ENCODE measurements around the gene MCM9. TPM values are rescaled to one million over a fixed set of nuclear protein-coding genes. Genes with fewer than 3 reads are reported as not detected.

Gene MCM9
- total and polyA plus RNA-seq, 2 of the 13 experiments (the other 11 are each of a cell fraction or from before 2014, with no cell fraction given), result 3.8 to 17.2 TPM

- no peak overlapping the region for H3K27ac ChIP-seq (ENCODE audit: extremely low read length, insufficient read depth, low read length)
- H3K9ac ChIP-seq (ENCODE audit: insufficient read depth, low read depth, low read length), result no peak overlapping the region
- no peak overlapping the region for H3K4me3 ChIP-seq (replicated peaks in 1 of 3; ENCODE audit: insufficient read depth in 1 of 3, low read depth in 2 of 3, low read length in 3 of 3)
- FAIRE-seq (no peak), DNase-seq (ENCODE audit: low spot score) (no peak), ATAC-seq (no peak; the same call in 2 of the 3 replicates)
- ChIA-PET POLR2A (no interaction called here), CTCF (ENCODE audit: low intra/inter-chr PET ratio, low total read pairs) (no interaction called here)
- H4K20me1 ChIP-seq (ENCODE audit: insufficient read depth, low read length), result no peaks in the 10 kb centered on the region
- H3K27me3 ChIP-seq (ENCODE audit: control insufficient read depth in 1 of 2, insufficient read depth in 2 of 2, low read length in 2 of 2), result no peaks in the 10 kb centered on the region
- no TSS peak for BruUV-seq (replicated peaks)
- no peak for TF ChIP-seq ZKSCAN8 (CRISPR knock-in tag; IDR thresholded peaks at IDR 0.05; ENCODE audit: borderline replicate concordance)
- TF ChIP-seq ELF4 (CRISPR knock-in tag; IDR thresholded peaks at IDR 0.05; ENCODE audit: borderline replicate concordance), result no peak
- TF ChIP-seq JARID2 (CRISPR knock-in tag; IDR thresholded peaks at IDR 0.05; ENCODE audit: insufficient replicate concordance), result no peak
- no peak for TF ChIP-seq KDM2A (CRISPR knock-in tag; IDR thresholded peaks at IDR 0.05; ENCODE audit: borderline replicate concordance, low read depth)
- TF ChIP-seq HOXA7 (CRISPR knock-in tag; IDR thresholded peaks at IDR 0.05), result no peak
- no peak for TF ChIP-seq ZBTB21 (CRISPR knock-in tag; IDR thresholded peaks at IDR 0.05)
- no peak for TF ChIP-seq ZBTB7A (CRISPR knock-in tag; IDR thresholded peaks at IDR 0.05)
- no peak for TF ChIP-seq ZNF839 (CRISPR knock-in tag; IDR thresholded peaks at IDR 0.05; ENCODE audit: borderline replicate concordance)
- no peak for TF ChIP-seq ZFP36L1 (CRISPR knock-in tag; IDR thresholded peaks at IDR 0.05)
- no peak for TF ChIP-seq ZNF781 (CRISPR knock-in tag; IDR thresholded peaks at IDR 0.05; ENCODE audit: borderline replicate concordance, not compliant biosample characterization)
- no peak for TF ChIP-seq TBL1XR1 (IDR thresholded peaks at IDR 0.05; ENCODE audit: borderline replicate concordance, low read length, partially characterized antibody)
- TF ChIP-seq ZNF747 (CRISPR knock-in tag; IDR thresholded peaks at IDR 0.05; ENCODE audit: borderline replicate concordance), result no peak
- no peak for TF ChIP-seq KIAA2018 (CRISPR knock-in tag; IDR thresholded peaks at IDR 0.05; ENCODE audit: borderline replicate concordance)
- H3K9me3 ChIP-seq (ENCODE audit: low read length), result no peaks in the 10 kb centered on the region
- H2AFZ ChIP-seq (ENCODE audit: low read length), result no peak overlapping the region
- H3K36me3 ChIP-seq (replicated peaks in 1 of 2; ENCODE audit: control insufficient read depth in 1 of 2, insufficient read depth in 2 of 2, low read length in 2 of 2), result no peaks in the 10 kb centered on the region
- H3K4me1 ChIP-seq (ENCODE audit: insufficient read depth, low read length), result 0 out of 2 replicates have a peak, but pooled peaks cover 5% of the 10 kb centered on the region
- H3K79me2 ChIP-seq (ENCODE audit: insufficient read depth, low read length), result no peaks in the 10 kb centered on the region
- in situ Hi-C loops (cut with HindIII; ENCODE audit: extremely low pct_ligation_motif_present, low pct_unique_long_range_greater_than_20kb), result no loop called here
- no peak overlapping the region for H3K4me2 ChIP-seq (ENCODE audit: low read depth, low read length)
- intact Hi-C loops (cut with micrococcal nuclease; ENCODE audit: unreplicated experiment), result no loop called here
Measured at GRCh38 chr6:118876814-118877213, 58.1 kb downstream of the MCM9 start.
